K562 (cell line): ENCODE results near the gene CTDSPL.

Source experiments
- ARID3B ChIP-seq: fragments of 250-450 bp; sonication (Bioruptor Pico); IDR thresholded peaks from 2 replicates; pipeline ENCODE4 v1.4.0; 2020; ENCODE audit warnings: borderline replicate concordance
- CBX8 ChIP-seq: fragments of 200-600 bp; sonication (generic); IDR thresholded peaks from 2 replicates; pipeline ENCODE4 v1.6.1; 2012; ENCODE audit warnings: borderline replicate concordance, mixed run types, low read depth, mild to moderate bottlenecking, moderate library complexity, mixed read lengths, low read length, control low read depth, inconsistent platforms; ENCODE audit not compliant: poor library complexity, severe bottlenecking; ENCODE audit errors: extremely low read depth
- CC2D1A ChIP-seq: fragments of 450-650 bp; IDR thresholded peaks from 2 replicates; pipeline ENCODE4 v1.6.1; 2017; ENCODE audit warnings: mild to moderate bottlenecking
- CTCF ChIP-seq, 3 experiments: IDR thresholded peaks in 2 of 3; conservative IDR thresholded peaks in 1 of 3; 2 replicates each; pipeline ENCODE4 v1.5.1; 2011 to 2012; ENCODE audit warnings: low read length in 3 of 3, mild to moderate bottlenecking in 3 of 3, control low read depth in 2 of 3, improper control_type of control experiment in 1 of 3, inconsistent platforms in 1 of 3, low read depth in 1 of 3, mixed read lengths in 1 of 3, moderate library complexity in 1 of 3; ENCODE audit not compliant: insufficient read depth in 2 of 3
- ELF4 ChIP-seq: fragments of 450-650 bp; formaldehyde crosslinking; IDR thresholded peaks from 2 replicates; pipeline ENCODE4 v1.4.0; 2022; ENCODE audit warnings: missing genetic modification characterization
- EP300 ChIP-seq: IDR thresholded peaks from 2 replicates; pipeline ENCODE4 v1.6.1; 2012; ENCODE audit warnings: low read length, improper control_type of control experiment
- HSF4 ChIP-seq: fragments of 250-450 bp; sonication (Bioruptor Pico); IDR thresholded peaks from 2 replicates; pipeline ENCODE4 v2.1.2; 2022; ENCODE audit warnings: mild to moderate bottlenecking, moderate library complexity, borderline replicate concordance
- LEF1 ChIP-seq: fragments of 450-650 bp; IDR thresholded peaks from 2 replicates; pipeline ENCODE4 v1.6.1; 2016; ENCODE audit warnings: mild to moderate bottlenecking
- MCM3 ChIP-seq: fragments of 450-650 bp; IDR thresholded peaks from 2 replicates; pipeline ENCODE4 v1.6.1; 2016
- NFYB ChIP-seq: IDR thresholded peaks from 2 replicates; pipeline ENCODE4 v1.6.1; 2011; ENCODE audit warnings: mild to moderate bottlenecking, moderate library complexity; ENCODE audit not compliant: insufficient read length; ENCODE audit errors: extremely low read depth
- POLR3A ChIP-seq: IDR thresholded peaks from 2 replicates; pipeline ENCODE4 v1.6.1; 2011; ENCODE audit warnings: borderline replicate concordance, mild to moderate bottlenecking, moderate library complexity; ENCODE audit not compliant: insufficient read length, insufficient read depth; ENCODE audit errors: extremely low read depth
- SP2 ChIP-seq: IDR thresholded peaks from 2 replicates; pipeline ENCODE4 v1.6.1; 2011; ENCODE audit warnings: mild to moderate bottlenecking, low read depth, low read length, moderate library complexity; ENCODE audit not compliant: poor library complexity, severe bottlenecking; ENCODE audit errors: extremely low read depth
- ZNF384 ChIP-seq: IDR thresholded peaks from 2 replicates; pipeline ENCODE4 v1.6.1; 2012; ENCODE audit warnings: low read depth, low read length, improper control_type of control experiment

GRCh38 chr3:37876279-37876678 lies 14.6 kb downstream of the CTDSPL start:
- no peak for TF ChIP-seq NFYB
- no peak for TF ChIP-seq MCM3
- no peak for TF ChIP-seq CC2D1A
- TF ChIP-seq ELF4 (CRISPR knock-in tag), result no peak
- TF ChIP-seq HSF4 (CRISPR knock-in tag), result no peak
- no peak for TF ChIP-seq POLR3A
- no peak for TF ChIP-seq LEF1
- no peak for TF ChIP-seq CTCF (IDR thresholded peaks at IDR 0.05 in 2 of 3, conservative IDR thresholded peaks at IDR 0.05 in 1 of 3; ENCODE audit: insufficient read depth in 2 of 3, low read depth in 1 of 3, low read length in 3 of 3)
- TF ChIP-seq ARID3B, result no peak
- TF ChIP-seq CBX8, result no peak
- TF ChIP-seq SP2, result no peak
- no peak for TF ChIP-seq ZNF384
- no peak for TF ChIP-seq EP300
